ENCODE results near the gene HCFC1. TPM values are rescaled to one million over a fixed set of nuclear protein-coding genes. Genes with fewer than 3 reads are reported as not detected.

HCFC1 gene
- polyA plus RNA-seq, 1 of the 3 experiments (the other 2 are of a cell fraction): 9.5 TPM

DNA sequence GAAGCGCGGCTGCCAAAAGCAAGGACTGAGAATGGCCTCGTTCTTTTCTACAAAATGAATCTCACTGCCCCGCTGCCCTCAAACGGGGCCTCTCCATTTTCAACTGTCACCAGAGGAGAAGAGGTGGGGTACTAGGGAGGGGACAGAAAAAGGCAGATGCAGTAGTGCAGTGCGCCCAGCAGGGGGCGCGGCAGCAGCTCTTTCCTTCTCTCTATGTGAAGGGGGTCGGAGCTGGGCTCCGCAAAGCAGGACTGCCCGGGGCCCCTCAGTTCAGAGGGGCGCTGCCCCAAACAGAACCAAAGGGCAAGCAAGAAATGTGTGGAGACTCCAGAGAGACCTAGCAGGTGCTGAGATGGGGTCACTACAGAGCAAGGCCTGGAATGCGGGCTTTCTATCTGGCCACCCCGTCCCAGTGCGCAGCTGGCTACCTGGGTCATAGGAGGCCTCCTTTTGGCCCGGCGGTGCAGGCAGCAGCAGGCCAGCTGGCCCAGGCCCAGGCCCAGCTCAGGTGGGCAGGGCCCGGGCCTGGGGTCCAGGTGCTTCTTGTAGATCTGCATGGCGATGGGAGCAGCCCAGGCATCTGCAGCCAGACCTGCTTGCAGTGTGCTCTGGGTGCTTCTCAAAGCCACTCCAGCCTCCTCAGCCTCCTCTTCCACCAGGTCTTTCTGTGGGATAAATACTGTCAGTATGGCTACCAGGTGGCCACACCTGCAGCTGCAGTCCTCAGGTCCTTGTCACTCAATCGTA, 42.2 kb upstream of the HCFC1 start (continued):
- TF ChIP-seq FOXM1 (IDR thresholded peaks at IDR 0.05; ENCODE audit: low read depth) (no peak), RAD21 (IDR thresholded peaks at IDR 0.05; ENCODE audit: low read length) (peak; percentile 62), EP300 (IDR thresholded peaks at IDR 0.05; ENCODE audit: borderline replicate concordance in 1 of 2, low read depth in 1 of 2, low read length in 1 of 2) (no peak), GABPA (IDR thresholded peaks at IDR 0.05; ENCODE audit: low read depth) (no peak), TAF1 (IDR thresholded peaks at IDR 0.05; ENCODE audit: borderline replicate concordance, low read depth, low read length) (no peak), ELF1 (IDR thresholded peaks at IDR 0.05) (no peak), RFX5 (IDR thresholded peaks at IDR 0.05; ENCODE audit: low read length) (no peak)
- TF ChIP-seq, protein P1, sequence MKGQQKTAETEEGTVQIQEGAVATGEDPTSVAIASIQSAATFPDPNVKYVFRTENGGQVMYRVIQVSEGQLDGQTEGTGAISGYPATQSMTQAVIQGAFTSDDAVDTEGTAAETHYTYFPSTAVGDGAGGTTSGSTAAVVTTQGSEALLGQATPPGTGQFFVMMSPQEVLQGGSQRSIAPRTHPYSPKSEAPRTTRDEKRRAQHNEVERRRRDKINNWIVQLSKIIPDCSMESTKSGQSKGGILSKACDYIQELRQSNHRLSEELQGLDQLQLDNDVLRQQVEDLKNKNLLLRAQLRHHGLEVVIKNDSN (IDR thresholded peaks at IDR 0.05; ENCODE audit: borderline replicate concordance, low read depth): no peak

DNA sequence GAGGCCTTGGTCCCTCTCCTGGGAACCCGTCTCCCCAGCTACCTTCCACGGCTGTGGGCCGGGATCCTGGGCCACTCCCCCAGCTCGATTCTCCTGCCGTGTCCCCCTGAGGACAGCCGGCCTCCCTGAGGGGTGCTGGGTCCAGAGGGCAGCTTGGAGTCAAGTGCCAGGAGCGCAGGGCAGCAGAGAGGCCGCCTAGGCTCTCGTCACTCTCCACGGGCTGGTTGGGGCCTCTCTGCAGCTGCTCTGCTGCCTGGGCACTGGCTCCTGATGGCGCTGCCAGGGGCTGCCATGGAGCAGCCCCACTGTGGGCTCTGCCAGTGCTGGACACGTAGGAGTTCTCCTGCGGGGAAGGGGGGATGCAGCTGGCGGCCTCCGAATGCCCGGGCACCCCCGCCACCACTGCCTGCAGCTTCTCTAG, 41.4 kb upstream of the HCFC1 start:
- CTCF ChIA-PET: interaction anchor here (1.0 to 5.5 kb wide), 30 partner anchors 8 to 523 kb away, joined by 3 to 94 read pairs (median 4); partner anchors contain the start of genes MECP2 and PLXNB3
- DNase-seq: no peak
- Histone ChIP-seq H3K9me2 (no peaks in the 10 kb centered on the region), H3K9ac (no peak overlapping the region), H2AFZ (ENCODE audit: low read depth) (no peak overlapping the region), H3K4me3 (ENCODE audit: low read depth in 2 of 2, low read length in 1 of 2) (no peak overlapping the region), H3K4me1 (ENCODE audit: control insufficient read depth in 1 of 2, insufficient read depth in 2 of 2, low read depth in 1 of 2, low read length in 1 of 2) (peaks cover 0 to under 1% of the 10 kb centered on the region in 2 experiments; a peak in 1 of 4 replicates), H3K36me3 (replicated peaks in 1 of 2; ENCODE audit: control insufficient read depth in 1 of 2, insufficient read depth in 2 of 2, low read length in 1 of 2) (peaks cover 0 to 26% of the 10 kb centered on the region in 2 experiments), H3K27ac (ENCODE audit: low read depth in 2 of 2, low read length in 1 of 2) (no peak overlapping the region), H3K4me2 (no peak overlapping the region), H4K20me1 (ENCODE audit: insufficient read depth) (peaks cover 4% of the 10 kb centered on the region; the same call in 1 of the 2 replicates), H3K27me3 (ENCODE audit: insufficient read depth) (no peaks in the 10 kb centered on the region), H3K9me3 (no peaks in the 10 kb centered on the region), H3K79me2 (ENCODE audit: insufficient read depth) (peaks cover 11% of the 10 kb centered on the region; the same call in 1 of the 2 replicates), H3F3A (replicated peaks; ENCODE audit: insufficient read depth) (no peaks in the 10 kb centered on the region)
- POLR2A ChIA-PET: no interaction called here
- WGBS (ENCODE audit: low lambda C conversion rate): 77% methylated on average over 4 of the region's 17 CpGs
- TF ChIP-seq EP300 (IDR thresholded peaks at IDR 0.05; ENCODE audit: borderline replicate concordance in 1 of 2, low read depth in 1 of 2, low read length in 1 of 2) (no peak), GABPA (IDR thresholded peaks at IDR 0.05; ENCODE audit: low read depth) (no peak), FOXJ3 (CRISPR knock-in tag; IDR thresholded peaks at IDR 0.05) (no peak), SMC3 (IDR thresholded peaks at IDR 0.05; ENCODE audit: low read depth, low read length) (no peak), CHD2 (IDR thresholded peaks at IDR 0.05; ENCODE audit: low read length, partially characterized antibody) (no peak), MEF2A (IDR thresholded peaks at IDR 0.05; ENCODE audit: borderline replicate concordance, low read depth) (no peak), FOSL2 (IDR thresholded peaks at IDR 0.05; ENCODE audit: borderline replicate concordance, low read depth) (no peak), FOXM1 (IDR thresholded peaks at IDR 0.05; ENCODE audit: low read depth) (no peak), NRF1 (IDR thresholded peaks at IDR 0.05; ENCODE audit: low read depth, low read length) (no peak), RAD21 (IDR thresholded peaks at IDR 0.05; ENCODE audit: low read length) (no peak), RFX5 (IDR thresholded peaks at IDR 0.05; ENCODE audit: low read length) (no peak)
- TF ChIP-seq, protein P2, sequence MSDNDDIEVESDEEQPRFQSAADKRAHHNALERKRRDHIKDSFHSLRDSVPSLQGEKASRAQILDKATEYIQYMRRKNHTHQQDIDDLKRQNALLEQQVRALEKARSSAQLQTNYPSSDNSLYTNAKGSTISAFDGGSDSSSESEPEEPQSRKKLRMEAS (IDR thresholded peaks at IDR 0.05; ENCODE audit: low read depth): no peak
- TF ChIP-seq, protein P3, sequence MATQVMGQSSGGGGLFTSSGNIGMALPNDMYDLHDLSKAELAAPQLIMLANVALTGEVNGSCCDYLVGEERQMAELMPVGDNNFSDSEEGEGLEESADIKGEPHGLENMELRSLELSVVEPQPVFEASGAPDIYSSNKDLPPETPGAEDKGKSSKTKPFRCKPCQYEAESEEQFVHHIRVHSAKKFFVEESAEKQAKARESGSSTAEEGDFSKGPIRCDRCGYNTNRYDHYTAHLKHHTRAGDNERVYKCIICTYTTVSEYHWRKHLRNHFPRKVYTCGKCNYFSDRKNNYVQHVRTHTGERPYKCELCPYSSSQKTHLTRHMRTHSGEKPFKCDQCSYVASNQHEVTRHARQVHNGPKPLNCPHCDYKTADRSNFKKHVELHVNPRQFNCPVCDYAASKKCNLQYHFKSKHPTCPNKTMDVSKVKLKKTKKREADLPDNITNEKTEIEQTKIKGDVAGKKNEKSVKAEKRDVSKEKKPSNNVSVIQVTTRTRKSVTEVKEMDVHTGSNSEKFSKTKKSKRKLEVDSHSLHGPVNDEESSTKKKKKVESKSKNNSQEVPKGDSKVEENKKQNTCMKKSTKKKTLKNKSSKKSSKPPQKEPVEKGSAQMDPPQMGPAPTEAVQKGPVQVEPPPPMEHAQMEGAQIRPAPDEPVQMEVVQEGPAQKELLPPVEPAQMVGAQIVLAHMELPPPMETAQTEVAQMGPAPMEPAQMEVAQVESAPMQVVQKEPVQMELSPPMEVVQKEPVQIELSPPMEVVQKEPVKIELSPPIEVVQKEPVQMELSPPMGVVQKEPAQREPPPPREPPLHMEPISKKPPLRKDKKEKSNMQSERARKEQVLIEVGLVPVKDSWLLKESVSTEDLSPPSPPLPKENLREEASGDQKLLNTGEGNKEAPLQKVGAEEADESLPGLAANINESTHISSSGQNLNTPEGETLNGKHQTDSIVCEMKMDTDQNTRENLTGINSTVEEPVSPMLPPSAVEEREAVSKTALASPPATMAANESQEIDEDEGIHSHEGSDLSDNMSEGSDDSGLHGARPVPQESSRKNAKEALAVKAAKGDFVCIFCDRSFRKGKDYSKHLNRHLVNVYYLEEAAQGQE (IDR thresholded peaks at IDR 0.05; ENCODE audit: low read depth, low read length): no peak
